HG02852 (cell line): Measurements from ENCODE around the gene TMEM128.
A peak's percentile ranks its signal among the peaks of the same experiment; 100 is the strongest.

ENCODE experiments used
- ATAC-seq: cut with Tn5 transposase; IDR thresholded peaks from one replicate; pipeline ENCODE4 v1.9.1; 2021; ENCODE audit warnings: mild to moderate bottlenecking, moderate library complexity; ENCODE audit not compliant: unreplicated experiment

The TMEM128 gene, protein sequence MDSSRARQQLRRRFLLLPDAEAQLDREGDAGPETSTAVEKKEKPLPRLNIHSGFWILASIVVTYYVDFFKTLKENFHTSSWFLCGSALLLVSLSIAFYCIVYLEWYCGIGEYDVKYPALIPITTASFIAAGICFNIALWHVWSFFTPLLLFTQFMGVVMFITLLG

DNA sequence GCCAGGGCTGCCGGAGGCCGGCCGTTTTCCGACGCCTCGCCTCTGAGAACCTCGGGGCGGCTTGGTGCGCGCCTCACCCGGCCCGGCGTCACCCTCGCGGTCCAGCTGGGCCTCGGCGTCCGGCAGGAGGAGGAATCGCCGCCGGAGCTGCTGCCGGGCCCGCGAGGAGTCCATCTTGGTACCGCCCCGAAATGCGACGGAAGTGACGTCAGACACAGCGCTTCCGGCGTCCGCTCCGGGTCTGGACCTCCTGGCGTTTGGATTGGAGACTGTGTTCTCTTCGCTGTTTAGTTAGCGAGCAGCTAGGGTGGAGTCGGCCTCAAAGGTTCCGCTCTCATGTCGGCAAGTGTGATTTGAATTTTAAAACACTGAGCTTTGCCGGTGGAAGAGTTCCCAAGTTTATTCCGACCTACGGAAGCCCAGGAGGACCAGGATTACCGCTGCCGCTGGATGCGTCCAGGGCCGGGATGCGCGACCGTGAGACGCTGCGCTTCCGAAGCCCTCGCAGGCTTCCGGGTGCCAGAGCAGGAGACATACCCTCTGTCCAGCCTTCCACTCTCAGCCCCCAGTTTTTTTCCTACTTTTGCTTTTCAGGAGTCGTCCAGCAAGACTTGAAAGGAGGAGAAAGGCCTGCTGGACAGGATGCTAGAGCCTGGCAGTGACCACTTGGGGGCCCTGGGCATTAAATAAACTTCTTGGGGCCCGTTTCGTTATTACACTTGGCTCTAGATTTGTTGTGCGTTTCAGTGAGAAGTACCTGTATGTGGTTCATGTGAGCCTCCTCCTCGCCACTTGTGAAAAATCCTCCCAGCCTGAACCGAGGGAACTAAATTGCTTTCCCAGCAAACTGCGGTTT is at the start of gene TMEM128:
TMEM128 (minus strand) TSS at position 195 of the 856 bp plus-strand sequence; CDS start at position 174, 21 bp downstream.
- ATAC-seq = peak; percentile 96

DNA sequence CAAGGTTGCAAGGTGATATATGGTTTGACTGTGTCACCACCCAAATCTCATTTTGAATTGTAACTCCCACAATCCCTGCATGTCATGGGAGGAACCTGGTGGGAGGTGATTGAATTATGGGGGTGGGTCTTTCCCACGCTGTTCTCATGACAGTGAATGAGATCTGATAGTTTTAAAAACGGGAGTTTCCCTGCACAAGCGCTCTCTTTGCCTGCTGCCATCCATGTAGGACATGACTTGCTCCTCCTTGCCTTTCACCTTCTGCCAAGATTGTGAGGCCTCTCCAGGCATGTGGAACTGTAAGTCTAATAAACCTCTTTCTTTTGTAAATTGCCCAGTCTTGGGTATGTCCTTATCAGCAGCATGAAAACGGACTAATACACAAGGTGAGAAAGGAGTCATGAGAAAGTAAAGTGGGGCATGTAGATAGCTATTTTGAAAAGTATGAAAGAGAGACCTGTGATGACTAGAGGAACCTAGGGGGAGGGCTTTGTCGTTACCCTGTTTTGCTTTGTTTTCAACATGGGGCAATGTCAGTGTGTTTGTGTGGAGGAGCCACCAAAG is 48.3 kb upstream of the TMEM128 start:
- ATAC-seq = no peak

DNA sequence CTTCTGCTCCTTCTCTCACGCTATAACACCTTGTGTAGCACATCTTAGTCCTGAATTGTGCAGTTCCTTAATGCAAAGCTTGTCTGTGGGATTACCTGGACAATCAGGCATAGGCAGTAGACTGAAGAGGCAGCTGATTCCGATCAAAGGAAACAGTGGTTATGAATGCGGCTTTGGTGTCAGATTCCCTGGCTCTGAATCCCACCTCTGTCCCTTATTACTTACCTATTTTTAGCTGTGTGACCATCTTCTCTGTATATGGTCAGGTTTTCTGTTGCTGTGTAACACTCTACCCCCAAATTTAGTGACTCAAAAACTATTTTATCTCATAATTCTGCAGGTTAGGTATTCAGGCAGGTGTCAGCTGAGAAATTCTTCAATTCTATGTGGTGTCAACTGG is 45.3 kb upstream of the TMEM128 start:
- ATAC-seq = no peak

DNA sequence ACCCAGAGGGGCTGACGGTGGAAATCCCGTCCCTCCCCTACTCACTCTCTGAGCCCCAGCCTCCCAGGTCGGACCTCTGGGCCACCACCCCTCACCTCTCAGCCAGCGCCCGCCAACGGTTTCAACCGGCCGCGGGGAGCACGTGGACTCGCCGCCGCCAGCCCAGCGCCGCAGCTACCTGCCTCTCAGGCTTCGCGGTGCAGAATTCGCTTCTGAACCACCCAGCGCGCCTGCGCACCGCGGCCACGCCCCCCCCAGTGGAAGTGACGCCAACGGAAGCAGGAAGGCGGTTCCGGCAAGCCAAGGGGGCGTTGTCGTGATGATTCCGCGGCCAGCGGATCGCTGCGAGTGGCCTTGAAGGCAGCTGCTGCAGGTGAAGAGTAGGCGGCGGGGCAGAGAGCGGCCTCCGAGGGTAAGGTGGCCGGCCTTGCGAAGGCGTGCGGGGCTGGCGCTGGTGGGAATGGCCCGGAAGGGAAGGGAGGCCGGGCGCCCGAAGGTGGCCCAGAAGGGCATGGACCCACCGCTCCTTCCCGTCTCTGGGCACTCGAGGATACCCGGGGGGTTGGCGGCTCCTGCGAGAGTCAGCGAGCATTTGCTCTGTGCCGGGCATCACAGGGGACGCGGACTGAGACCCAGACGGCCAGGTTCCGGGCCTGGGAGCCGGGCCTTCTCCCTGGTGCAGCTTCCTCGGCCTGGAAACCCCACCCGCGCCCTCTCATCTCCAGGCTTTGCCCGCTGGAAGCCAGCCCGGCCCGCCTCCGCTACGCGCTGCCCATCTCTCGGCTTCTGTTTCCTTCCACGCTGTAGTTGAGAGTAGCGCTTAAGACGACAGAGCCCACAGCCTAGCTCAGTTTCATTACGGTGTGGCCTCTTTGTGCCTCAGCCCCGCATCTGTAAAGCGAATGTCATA is 42.2 kb upstream of the TMEM128 start, which contains the start of the genes LYAR and ZBTB49:
LYAR (minus strand) TSS at position 214 of the 910 bp plus-strand sequence. CDS start 6,412 bp downstream, outside the sequence.
ZBTB49 (plus strand) TSS at position 311 of the 910 bp plus-strand sequence. CDS start 9,695 bp downstream, outside the sequence.
- ATAC-seq = peak; percentile 93

DNA sequence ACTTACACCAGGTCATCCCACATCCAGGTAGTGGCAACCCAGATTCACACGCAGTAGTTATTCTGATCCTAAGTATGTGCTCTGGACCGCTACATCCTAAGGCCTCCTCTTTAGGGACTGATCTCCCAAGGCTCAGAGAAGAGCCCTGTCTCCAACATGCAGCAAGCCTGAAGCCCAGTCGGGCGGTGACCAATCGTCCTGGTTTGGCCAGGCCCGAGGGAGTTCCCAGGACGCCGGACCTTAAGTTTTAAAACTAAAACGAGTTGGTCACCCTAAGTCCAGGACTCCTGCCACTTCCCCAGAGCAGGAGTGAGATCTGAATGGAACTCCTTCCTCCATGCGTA is 41.5 kb upstream of the TMEM128 start:
- peak; percentile 24 for ATAC-seq

DNA sequence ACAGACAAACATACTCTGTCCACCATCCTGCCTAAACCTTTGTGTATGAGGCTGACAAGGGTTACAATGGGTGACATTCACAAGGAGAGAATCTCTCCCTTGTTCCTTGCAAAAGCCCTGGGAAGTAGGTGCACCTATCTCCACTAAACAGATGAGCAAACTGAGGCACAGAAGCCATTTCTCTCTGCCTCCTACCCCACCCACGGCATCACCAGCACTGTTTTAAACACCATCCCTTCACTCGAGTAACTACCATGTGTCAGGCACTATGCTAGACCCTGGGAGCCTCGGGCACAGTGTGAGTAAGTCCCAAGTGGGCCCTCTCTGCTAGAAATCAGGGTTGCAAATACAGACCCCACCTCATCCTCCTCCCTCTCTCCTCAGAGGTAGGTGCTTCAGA is 41.0 kb upstream of the TMEM128 start:
- ATAC-seq = no peak

DNA sequence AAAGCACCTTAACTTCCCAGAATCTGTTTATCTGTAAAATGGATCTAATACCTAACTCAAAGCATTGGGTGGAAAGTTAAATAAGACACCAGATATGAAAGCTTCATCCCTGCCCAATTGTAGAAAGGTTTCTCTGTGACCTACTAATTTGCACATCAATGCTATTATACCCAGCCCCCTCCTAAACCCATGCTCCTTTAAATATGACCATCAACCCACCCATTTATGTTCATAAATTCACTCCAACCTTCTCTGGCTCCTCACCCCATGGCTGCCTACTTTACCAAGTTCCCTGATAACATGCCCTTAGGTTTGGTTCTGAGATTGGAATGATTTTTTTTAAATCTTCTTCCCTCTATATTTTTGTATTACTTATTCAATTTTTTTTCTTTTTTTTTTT is 40.1 kb upstream of the TMEM128 start:
- no peak for ATAC-seq

DNA sequence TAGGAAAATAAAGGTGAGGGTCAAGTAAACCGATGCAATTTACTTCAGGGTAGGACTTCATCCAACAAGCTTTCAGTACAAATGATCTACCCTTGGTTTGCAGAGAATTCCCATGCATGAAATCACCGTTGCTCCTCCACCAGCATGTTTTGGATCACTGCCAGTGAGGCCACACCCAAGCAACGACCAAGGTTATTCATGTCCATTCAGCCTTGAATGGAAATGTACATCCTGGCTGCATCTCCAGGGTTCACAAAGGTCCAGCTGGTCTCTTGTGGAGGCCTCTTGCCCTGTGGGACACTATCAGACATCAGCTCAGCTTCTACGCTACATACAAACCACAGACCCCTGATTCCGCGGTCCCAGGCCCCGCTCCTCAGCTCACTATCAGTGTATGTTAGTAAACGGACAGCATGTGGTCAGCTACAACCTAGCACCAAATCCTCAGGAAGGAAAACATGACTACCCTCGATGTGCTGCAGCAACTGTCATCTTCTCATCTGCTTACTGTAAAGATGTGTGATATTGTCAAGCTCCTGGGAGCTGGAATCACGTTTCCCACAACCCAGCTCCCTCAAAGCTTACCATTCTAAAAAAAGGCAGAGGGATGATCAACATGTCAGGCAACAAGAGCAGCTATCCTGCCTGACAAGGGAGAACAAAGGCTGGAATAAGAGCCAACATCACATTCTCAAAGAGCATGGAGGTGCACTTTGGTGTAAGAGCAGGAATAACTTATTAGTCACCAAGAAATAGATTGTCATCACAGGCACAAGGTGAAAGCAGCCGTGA is 37.0 kb upstream of the TMEM128 start:
- no peak for ATAC-seq

DNA sequence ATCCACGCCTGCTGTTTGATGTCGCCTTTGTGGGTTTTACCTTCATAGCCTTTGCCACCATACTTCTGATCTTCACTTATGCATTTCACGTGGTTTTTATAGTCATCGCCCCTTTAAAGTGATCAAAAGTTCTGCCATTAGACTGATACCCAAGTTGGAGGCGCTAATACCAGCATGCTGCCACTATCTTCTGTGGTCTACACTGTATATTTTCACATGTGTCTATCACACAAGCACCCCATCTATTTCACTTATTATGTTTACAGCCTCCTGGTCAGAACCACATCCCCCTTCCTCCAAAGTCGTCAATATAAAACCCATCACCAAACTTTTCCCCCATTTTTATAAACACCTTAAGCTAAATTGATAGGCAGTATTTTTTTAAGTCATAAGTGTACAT is 33.8 kb upstream of the TMEM128 start:
- ATAC-seq = no peak

DNA sequence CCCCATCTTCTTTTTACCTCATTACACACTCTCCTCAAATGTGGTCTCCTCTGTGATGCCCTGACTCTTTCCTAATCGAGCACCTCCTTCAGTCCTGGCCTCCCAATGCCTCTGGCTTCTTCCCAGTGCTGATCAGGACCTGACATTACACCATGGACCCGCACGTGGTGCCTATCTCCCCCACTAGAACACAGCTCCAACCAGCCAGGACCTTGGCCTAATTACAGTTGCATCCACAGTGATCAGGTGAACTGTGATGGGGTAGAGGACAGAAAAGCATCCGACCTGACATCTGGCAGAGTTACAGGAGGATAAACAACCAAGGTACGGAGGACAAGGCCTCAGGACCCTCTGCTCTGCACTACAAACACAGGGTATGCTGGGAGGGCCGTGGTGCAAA is 29.5 kb upstream of the TMEM128 start:
- ATAC-seq = no peak

DNA sequence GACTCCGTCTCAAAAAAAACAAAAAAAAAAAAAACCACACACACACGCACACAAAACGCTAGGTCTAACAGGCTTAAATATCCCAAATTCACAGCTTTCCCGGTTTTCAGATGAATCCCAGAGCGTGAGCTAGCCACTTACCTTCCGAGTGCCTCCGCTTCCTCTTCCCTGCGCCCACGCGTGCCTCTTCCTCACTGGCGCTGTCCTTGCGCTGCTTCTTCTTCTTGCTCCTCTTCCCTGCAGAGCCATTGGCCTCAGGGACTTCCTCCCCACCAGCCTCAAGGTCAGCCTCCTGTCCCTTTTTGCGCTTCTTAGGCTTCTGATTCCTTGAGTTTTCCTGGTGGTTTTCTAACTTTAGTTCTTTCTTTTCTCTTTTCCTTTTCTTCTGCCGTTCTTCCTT is 26.2 kb upstream of the TMEM128 start:
- ATAC-seq = no peak

DNA sequence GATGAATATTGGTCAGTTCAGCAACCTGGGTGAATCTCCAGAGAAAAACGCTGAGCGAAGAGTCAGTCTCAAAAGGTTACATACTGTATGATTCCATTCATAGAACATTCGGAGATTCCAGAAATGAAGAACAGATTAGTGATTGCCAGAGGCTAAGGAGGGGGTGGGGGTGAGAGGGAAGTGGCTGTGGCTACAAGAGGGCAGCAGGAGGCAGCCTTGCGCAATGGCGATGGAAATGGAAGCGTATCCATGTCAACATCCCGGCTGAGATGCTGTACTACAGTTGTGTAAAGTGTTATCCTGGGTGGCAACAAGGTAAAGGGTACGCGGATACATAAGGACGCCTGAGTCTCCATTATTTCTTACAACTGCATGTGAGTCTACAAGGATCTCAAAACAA is 23.9 kb upstream of the TMEM128 start:
- ATAC-seq = no peak

DNA sequence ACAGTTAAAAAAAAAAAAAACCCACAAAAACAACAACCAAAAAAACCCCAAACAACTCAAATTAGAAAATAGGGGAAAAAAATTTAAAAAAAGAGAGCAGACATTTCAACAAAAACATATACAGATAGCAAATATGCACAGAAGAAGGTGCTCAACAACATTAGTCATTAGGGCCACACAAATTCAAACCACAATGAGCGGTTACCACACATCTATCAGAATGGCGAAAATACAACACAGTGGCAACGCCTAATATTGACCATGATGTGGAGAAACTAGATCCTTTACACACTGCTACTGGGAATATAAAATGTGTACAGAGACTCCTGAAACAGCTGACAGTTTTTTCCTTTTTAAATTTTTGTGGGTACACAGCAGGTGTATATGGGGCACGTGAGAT is 22.5 kb upstream of the TMEM128 start:
- no peak for ATAC-seq

DNA sequence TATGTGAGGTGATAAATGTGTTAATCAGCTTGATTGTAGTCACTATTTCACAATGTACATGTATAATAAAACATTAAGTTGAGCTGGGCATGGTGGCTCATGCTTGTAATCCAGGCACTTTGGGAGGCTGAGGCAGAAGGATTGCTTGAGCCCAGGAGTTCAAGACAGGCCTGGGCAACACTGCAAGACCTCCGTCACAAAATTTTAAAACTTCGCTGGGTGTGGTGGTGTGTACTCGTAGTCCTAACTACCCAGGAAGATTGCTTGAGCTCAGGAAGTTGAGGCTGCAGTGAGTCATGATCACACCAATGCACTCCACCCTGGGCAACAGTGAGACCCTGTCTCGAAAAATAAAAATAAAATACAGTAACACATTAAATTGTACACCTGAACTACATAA is 21.8 kb upstream of the TMEM128 start:
- ATAC-seq = no peak

DNA sequence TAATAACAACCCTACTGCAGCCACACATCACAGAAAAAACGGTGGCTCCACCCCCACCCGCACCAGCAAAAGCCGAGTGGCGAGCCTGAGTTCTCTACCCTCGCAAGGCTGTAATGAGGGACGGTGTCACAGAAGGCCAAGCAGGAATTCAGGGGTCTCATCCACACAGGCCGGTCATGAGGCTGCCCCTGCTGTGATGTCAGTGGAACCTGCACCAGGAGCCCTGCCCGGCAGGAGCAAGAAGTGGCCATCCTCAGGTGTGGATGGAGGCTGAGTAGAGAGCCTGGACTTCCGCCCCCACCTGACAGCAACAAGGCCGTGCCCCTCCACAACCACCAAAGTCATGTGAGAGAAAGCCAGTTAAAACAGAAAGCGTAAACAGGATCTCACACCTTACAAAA is 21.3 kb upstream of the TMEM128 start:
- no peak for ATAC-seq

DNA sequence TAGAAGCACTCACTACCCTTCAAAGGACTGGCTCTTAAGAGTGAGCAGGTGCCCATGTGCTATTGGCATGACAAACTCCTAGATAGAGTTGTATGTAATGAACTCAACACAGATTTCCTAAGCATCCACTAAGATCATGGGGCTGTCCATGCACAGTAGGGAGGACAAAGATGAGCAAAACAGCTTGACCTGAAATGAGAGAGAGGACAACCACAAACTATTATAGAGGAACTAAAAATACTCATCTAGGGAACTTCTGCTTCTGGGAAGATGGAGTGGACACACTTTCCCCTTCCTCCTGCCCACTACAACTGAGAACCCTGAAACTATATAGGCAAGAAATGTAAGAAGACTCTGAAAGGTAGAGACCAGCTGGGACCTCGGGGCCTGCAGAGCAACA is 20.8 kb upstream of the TMEM128 start:
- ATAC-seq = no peak

DNA sequence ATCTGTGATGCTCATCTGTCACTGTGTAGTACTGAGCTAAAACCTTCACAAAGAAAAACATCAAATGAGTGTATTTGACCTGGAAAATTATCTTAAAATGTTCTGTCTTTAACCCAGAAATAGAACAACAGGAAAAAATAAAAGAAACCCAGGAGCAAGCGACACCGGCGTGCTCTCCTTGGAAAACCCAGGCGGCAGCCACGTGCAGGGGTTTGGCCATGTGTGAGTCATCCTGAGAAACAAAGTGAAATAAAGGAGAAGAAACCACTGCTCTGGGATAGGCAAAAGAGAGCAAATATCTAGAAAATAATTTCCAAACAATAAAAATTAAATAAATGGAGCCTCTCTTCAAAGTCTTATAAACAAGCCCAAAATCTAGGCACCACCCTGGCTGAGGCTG is 20.0 kb upstream of the TMEM128 start:
- no peak for ATAC-seq

DNA sequence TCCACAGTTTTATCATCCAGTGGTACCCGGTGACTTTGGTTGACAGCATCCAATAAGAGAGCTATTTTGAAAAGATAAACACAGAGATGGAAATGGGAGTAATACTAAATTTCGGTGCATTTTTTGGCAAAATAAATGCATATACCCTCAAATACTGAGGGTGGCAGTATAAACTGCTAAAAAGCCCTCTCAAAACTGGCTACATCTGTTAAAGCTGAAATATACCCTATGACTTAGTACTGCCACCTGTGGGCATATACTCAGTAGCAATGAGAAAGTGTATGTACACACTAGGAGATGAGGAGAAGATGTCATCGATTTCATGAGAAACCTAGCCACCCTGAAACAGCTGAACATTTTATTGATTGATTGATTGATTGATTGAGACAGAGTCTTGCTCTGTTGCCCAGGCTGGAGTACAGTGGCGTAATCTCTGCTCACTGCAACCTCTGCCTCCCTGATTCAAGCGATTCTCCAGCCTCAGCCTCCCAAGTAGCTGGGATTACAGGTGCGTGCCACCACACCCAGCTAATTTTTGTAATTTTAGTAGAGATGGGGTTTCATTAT is 12.2 kb upstream of the TMEM128 start:
- no peak for ATAC-seq

DNA sequence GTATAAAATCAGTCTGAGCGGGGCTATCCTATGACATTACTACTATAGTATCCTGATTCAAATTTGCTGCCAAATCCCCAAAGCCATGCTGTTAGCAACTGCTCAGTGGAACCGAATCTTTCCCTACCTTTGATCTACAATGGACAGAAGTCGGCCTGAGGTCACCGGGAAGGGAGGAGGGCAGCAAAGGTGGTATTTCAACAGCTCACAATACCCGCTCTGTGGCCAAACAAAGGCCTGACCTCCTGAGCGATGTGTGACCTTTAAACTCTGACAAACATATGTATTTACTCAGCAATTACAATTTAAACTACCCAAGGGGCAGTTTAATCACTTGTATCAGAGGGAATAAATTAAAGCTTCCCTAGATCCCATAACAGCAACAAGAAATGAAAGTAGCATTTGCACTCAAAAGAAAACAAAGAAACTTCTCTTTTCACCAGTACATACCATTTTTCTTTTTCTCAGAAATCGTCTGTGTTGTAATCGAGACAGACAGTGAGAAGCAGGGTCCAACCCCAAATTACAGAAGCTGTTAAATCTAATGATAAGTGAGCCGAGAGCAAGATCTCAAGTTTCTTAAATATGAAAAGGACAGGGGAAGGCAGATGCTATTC is 11.6 kb upstream of the TMEM128 start:
- ATAC-seq = no peak
